Measurements from ENCODE around the gene ISG20L2.
A peak's percentile ranks its signal among the peaks of the same experiment; 100 is the strongest.

The ISG20L2 gene

DNA sequence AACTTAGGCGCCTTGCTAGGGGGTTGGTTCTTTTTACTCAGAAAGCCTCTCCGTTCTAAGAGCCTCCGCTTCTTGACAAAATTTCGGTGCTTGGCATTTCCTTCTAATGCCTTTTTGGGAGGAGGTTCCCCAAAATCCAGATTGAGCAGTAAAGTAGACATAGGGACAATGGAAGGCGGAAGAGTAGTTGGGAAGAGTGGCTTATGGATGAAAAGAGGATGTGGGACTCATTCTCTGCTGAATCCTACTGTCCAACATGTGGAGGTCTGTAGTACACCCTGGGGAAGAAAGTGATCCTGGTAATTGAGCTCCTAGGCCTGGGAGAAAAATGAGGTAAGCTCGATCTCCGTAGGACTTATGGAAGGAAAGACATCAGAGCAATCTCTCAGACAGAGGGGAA, 1.1 kb downstream of the ISG20L2 start:
- ATAC-seq, result no peak
- TF ChIP-seq CSDC2 (CRISPR knock-in tag; IDR thresholded peaks at IDR 0.05) (no peak), ESRRG (CRISPR knock-in tag; IDR thresholded peaks at IDR 0.05) (no peak), PPARA (CRISPR knock-in tag; IDR thresholded peaks at IDR 0.05; ENCODE audit: borderline replicate concordance) (no peak), ZNF70 (CRISPR knock-in tag; IDR thresholded peaks at IDR 0.05) (no peak), TOX (CRISPR knock-in tag; IDR thresholded peaks at IDR 0.05; ENCODE audit: borderline replicate concordance) (no peak), ZNF8 (CRISPR knock-in tag; IDR thresholded peaks at IDR 0.05) (no peak), ZC3H10 (CRISPR knock-in tag; IDR thresholded peaks at IDR 0.05) (no peak), ZFP3 (CRISPR knock-in tag; IDR thresholded peaks at IDR 0.05) (no peak), RARB (CRISPR knock-in tag; IDR thresholded peaks at IDR 0.05) (no peak), SNAI2 (CRISPR knock-in tag; IDR thresholded peaks at IDR 0.05) (no peak), ZNF565 (CRISPR knock-in tag; conservative IDR thresholded peaks at IDR 0.05; ENCODE audit: low read depth) (no peak), TCF4 (CRISPR knock-in tag; IDR thresholded peaks at IDR 0.05; ENCODE audit: borderline replicate concordance) (no peak), ZFP30 (CRISPR knock-in tag; IDR thresholded peaks at IDR 0.05) (no peak), GLIS3 (CRISPR knock-in tag; IDR thresholded peaks at IDR 0.05) (no peak)
- TF ChIP-seq, protein P1, sequence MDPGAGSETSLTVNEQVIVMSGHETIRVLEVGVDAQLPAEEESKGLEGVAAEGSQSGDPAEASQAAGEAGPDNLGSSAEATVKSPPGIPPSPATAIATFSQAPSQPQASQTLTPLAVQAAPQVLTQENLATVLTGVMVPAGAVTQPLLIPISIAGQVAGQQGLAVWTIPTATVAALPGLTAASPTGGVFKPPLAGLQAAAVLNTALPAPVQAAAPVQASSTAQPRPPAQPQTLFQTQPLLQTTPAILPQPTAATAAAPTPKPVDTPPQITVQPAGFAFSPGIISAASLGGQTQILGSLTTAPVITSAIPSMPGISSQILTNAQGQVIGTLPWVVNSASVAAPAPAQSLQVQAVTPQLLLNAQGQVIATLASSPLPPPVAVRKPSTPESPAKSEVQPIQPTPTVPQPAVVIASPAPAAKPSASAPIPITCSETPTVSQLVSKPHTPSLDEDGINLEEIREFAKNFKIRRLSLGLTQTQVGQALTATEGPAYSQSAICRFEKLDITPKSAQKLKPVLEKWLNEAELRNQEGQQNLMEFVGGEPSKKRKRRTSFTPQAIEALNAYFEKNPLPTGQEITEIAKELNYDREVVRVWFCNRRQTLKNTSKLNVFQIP (CRISPR knock-in tag; IDR thresholded peaks at IDR 0.05; ENCODE audit: borderline replicate concordance, low read depth), result no peak
- TF ChIP-seq, protein P2, sequence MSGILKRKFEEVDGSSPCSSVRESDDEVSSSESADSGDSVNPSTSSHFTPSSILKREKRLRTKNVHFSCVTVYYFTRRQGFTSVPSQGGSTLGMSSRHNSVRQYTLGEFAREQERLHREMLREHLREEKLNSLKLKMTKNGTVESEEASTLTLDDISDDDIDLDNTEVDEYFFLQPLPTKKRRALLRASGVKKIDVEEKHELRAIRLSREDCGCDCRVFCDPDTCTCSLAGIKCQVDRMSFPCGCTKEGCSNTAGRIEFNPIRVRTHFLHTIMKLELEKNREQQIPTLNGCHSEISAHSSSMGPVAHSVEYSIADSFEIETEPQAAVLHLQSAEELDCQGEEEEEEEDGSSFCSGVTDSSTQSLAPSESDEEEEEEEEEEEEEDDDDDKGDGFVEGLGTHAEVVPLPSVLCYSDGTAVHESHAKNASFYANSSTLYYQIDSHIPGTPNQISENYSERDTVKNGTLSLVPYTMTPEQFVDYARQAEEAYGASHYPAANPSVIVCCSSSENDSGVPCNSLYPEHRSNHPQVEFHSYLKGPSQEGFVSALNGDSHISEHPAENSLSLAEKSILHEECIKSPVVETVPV (CRISPR knock-in tag; IDR thresholded peaks at IDR 0.05), result no peak
- TF ChIP-seq, protein P3, sequence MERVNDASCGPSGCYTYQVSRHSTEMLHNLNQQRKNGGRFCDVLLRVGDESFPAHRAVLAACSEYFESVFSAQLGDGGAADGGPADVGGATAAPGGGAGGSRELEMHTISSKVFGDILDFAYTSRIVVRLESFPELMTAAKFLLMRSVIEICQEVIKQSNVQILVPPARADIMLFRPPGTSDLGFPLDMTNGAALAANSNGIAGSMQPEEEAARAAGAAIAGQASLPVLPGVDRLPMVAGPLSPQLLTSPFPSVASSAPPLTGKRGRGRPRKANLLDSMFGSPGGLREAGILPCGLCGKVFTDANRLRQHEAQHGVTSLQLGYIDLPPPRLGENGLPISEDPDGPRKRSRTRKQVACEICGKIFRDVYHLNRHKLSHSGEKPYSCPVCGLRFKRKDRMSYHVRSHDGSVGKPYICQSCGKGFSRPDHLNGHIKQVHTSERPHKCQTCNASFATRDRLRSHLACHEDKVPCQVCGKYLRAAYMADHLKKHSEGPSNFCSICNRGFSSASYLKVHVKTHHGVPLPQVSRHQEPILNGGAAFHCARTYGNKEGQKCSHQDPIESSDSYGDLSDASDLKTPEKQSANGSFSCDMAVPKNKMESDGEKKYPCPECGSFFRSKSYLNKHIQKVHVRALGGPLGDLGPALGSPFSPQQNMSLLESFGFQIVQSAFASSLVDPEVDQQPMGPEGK (CRISPR knock-in tag; IDR thresholded peaks at IDR 0.05; ENCODE audit: borderline replicate concordance), result no peak

DNA sequence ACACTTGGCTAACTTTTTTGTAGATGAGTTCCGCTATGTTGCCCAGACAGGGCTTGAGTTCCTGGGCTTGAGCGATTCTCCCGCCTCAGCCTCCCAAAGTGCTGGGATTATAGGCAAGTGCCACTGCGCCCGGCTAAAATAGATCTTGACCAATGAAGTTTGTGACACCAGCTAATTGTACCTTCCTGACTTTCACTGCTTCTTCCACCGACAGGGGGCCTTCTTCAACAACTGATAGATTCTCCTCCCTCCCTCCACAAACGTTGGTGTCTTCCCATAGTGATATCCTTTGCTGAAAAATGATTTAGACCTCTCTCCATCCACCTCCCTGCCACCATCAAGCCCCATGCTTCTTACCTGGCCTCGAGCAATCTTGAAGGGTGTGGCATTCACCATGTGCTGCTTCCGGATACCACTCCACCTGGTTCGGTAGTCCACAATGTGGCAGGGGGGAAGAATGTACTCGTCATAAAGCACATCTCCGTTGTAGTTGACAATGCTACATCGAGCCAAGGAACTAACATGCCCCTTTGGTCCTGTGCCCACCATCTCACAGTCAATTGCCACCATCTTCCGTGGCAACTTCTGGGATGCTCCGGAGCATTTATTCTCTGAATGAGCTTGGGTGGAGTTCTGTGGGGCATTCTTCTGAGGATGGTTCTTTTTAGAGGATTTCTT, 1.9 kb downstream of the ISG20L2 start:
- TF ChIP-seq RARB (CRISPR knock-in tag; IDR thresholded peaks at IDR 0.05) (no peak), ZNF8 (CRISPR knock-in tag; IDR thresholded peaks at IDR 0.05) (no peak), ZFP30 (CRISPR knock-in tag; IDR thresholded peaks at IDR 0.05) (no peak), TOX (CRISPR knock-in tag; IDR thresholded peaks at IDR 0.05; ENCODE audit: borderline replicate concordance) (peak; percentile 18; the same call in 1 of the 2 replicates), TCF4 (CRISPR knock-in tag; IDR thresholded peaks at IDR 0.05; ENCODE audit: borderline replicate concordance) (no peak)
- TF ChIP-seq, protein P4, sequence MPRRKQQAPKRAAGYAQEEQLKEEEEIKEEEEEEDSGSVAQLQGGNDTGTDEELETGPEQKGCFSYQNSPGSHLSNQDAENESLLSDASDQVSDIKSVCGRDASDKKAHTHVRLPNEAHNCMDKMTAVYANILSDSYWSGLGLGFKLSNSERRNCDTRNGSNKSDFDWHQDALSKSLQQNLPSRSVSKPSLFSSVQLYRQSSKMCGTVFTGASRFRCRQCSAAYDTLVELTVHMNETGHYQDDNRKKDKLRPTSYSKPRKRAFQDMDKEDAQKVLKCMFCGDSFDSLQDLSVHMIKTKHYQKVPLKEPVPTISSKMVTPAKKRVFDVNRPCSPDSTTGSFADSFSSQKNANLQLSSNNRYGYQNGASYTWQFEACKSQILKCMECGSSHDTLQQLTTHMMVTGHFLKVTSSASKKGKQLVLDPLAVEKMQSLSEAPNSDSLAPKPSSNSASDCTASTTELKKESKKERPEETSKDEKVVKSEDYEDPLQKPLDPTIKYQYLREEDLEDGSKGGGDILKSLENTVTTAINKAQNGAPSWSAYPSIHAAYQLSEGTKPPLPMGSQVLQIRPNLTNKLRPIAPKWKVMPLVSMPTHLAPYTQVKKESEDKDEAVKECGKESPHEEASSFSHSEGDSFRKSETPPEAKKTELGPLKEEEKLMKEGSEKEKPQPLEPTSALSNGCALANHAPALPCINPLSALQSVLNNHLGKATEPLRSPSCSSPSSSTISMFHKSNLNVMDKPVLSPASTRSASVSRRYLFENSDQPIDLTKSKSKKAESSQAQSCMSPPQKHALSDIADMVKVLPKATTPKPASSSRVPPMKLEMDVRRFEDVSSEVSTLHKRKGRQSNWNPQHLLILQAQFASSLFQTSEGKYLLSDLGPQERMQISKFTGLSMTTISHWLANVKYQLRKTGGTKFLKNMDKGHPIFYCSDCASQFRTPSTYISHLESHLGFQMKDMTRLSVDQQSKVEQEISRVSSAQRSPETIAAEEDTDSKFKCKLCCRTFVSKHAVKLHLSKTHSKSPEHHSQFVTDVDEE (CRISPR knock-in tag; IDR thresholded peaks at IDR 0.05), result no peak
- peak; percentile 47 for ATAC-seq

DNA sequence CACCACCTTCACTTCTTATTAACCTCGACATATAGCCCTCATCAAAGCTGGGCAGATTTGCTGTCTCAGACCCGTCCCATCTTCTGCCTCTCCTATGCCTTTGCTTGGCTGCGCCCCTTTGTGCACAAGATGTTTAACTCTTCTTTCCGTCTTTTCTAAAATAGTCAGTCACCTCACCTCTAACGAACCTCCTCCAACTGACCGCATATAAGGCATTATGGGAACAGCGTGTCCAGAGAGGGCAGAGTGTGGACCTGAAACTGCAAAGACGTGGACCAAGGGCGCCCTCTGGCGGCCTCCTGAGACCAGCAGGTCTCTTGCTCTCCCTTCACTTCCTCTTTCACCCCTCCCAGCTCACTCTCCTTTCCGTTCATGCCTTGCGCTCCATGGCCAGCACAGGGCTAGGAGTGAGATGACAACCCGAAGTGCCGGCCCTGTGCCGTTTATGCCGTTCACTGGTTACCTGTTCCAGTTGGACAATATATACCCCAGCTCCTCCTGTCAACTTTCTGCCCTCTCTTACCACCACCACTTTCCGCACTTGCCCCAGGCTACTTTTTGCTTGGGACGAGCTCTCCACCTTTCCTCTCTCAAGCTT, 2.8 kb downstream of the ISG20L2 start:
- no peak for TF ChIP-seq ZFP30 (CRISPR knock-in tag; IDR thresholded peaks at IDR 0.05)
- TF ChIP-seq ZNF70 (CRISPR knock-in tag; IDR thresholded peaks at IDR 0.05), result peak; percentile 70
- peak; percentile 80 for TF ChIP-seq ZC3H10 (CRISPR knock-in tag; IDR thresholded peaks at IDR 0.05)
- TF ChIP-seq RARB (CRISPR knock-in tag; IDR thresholded peaks at IDR 0.05), result no peak; the same call in 1 of the 2 replicates
- peak; percentile 80 for ATAC-seq

DNA sequence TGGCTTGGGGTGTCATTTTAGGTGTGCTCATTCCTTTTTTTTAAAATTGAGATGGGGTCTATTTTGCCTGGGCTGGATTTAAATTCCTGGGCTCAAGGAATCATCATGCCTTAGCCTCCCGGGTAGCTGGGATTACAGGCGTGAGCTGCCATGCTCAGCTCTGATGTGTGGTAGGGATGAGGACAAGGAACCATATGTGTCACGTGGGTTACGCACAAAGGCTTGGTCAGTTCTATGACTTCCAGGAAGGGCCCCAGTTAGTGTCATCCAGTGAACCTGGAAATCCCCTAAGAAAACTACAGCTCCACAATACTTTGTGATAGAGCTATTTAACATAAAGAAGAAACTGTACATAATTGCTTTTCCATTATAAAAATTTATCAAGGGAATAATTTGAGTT, 7.0 kb downstream of the ISG20L2 start:
- no peak for ATAC-seq

More for the DNA sequence above, 7.0 kb downstream of the ISG20L2 start:
- TF ChIP-seq TOX (CRISPR knock-in tag; IDR thresholded peaks at IDR 0.05; ENCODE audit: borderline replicate concordance) (no peak), ZNF70 (CRISPR knock-in tag; IDR thresholded peaks at IDR 0.05) (no peak), ZC3H10 (CRISPR knock-in tag; IDR thresholded peaks at IDR 0.05) (no peak), TCF4 (CRISPR knock-in tag; IDR thresholded peaks at IDR 0.05; ENCODE audit: borderline replicate concordance) (no peak), RARB (CRISPR knock-in tag; IDR thresholded peaks at IDR 0.05) (no peak), OSR1 (CRISPR knock-in tag; IDR thresholded peaks at IDR 0.05) (no peak), ARNTL (CRISPR knock-in tag; IDR thresholded peaks at IDR 0.05; ENCODE audit: borderline replicate concordance, low read depth) (no peak), SNAI2 (CRISPR knock-in tag; IDR thresholded peaks at IDR 0.05) (no peak)
- TF ChIP-seq, protein P4 (CRISPR knock-in tag; IDR thresholded peaks at IDR 0.05), result no peak

Measured in SK-N-SH treated with all-trans-retinoic acid at 6 μM for 48 hours (cell line).